Esophagus muscularis mucosa (tissue), 4 donors: ENCODE measurements around the gene ZG16.

Source experiments
- EP300 ChIP-seq: sonication (generic); formaldehyde crosslinking; IDR thresholded peaks from one replicate; pipeline ENCODE4 v1.6.1; 2017; ENCODE audit warnings: antibody characterized with exemption
- POLR2A ChIP-seq: fragments of 450-650 bp; IDR thresholded peaks from one replicate; pipeline ENCODE4 v1.6.1; 2017; ENCODE audit warnings: antibody characterized with exemption, moderate library complexity, mild to moderate bottlenecking, low read depth
- POLR2AphosphoS5 ChIP-seq, 2 donors: sonication (generic); formaldehyde crosslinking; IDR thresholded peaks; one replicate each; pipeline ENCODE4 v1.6.1; 2017; ENCODE audit warnings: antibody characterized with exemption in 2 of 2
- TF ChIP-seq, protein P1 (sequence below), 3 experiments: fragments of 200-600 bp in 2 of 3; fragments of 450-650 bp in 1 of 3; sonication (generic) in 2 of 3; IDR thresholded peaks; one replicate each; pipeline ENCODE4 v1.5.1; 2017 to 2019; ENCODE audit warnings: antibody characterized with exemption in 3 of 3, mild to moderate bottlenecking in 2 of 3, moderate library complexity in 1 of 3

DNA sequence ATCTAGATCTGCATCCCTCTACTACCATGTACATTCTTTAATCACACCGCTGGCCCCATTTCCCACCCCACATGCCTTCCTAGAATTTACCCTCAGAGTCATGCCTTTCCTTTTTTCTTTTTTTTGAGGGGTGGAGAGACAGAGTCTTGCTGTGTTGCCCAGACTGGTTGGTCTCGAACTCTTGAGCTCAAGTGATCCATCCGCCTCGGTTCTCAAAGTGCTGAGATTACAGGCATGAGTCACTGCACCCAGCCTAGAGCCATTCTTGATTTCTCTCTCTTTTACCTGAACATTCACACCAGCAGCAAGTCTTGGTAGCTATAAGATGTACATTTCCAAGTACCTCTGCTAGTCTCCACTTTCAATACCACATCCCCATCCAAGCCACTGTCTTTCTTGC, 40.0 kb downstream of the ZG16 start:
- TF ChIP-seq, protein P1, sequence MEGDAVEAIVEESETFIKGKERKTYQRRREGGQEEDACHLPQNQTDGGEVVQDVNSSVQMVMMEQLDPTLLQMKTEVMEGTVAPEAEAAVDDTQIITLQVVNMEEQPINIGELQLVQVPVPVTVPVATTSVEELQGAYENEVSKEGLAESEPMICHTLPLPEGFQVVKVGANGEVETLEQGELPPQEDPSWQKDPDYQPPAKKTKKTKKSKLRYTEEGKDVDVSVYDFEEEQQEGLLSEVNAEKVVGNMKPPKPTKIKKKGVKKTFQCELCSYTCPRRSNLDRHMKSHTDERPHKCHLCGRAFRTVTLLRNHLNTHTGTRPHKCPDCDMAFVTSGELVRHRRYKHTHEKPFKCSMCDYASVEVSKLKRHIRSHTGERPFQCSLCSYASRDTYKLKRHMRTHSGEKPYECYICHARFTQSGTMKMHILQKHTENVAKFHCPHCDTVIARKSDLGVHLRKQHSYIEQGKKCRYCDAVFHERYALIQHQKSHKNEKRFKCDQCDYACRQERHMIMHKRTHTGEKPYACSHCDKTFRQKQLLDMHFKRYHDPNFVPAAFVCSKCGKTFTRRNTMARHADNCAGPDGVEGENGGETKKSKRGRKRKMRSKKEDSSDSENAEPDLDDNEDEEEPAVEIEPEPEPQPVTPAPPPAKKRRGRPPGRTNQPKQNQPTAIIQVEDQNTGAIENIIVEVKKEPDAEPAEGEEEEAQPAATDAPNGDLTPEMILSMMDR (IDR thresholded peaks at IDR 0.05) = no peak
- TF ChIP-seq POLR2A (no peak), POLR2AphosphoS5 (IDR thresholded peaks at IDR 0.05) (no peak), EP300 (no peak)
